K562 (cell line): ENCODE results near the gene MAN1A1. TPM values are rescaled to one million over a fixed set of nuclear protein-coding genes. Genes with fewer than 3 reads are reported as not detected.

Experiments
- ATAC-seq: fragments of 200-7000 bp; cut with Tn5 transposase; 3 replicates; pipeline ENCODE4 v1.9.1; 2020; ENCODE audit warnings: moderate library complexity
- BruUV-seq: library from RNA; stranded (reverse); fragments of 400-500 nt; replicated peaks from 2 replicates; lab custom pipeline; 2021; lab: Mats Ljungman, UMichigan
- CTCF ChIA-PET: fragments of 300-600 bp; formaldehyde crosslinking; extraction: SDS; loops from one replicate; lab custom pipeline; 2021; ENCODE audit warnings: low intra/inter-chr PET ratio; lab: Yijun Ruan, JAX
- POLR2A ChIA-PET: fragments of 300-600, 350-650 bp; sonication (Branson Sonifier 250); formaldehyde crosslinking; extraction: SDS; loops from one replicate; lab custom pipeline; 2021; ENCODE audit warnings: antibody characterized with exemption, inconsistent platforms; lab: Yijun Ruan, JAX
- DNase-seq, 4 experiments: peaks; one replicate each; pipeline versions ENCODE4 v3.0.0 to v3.0.0-alpha.2; 2011 to 2018; ENCODE audit warnings: low spot score in 3 of 4, mixed read lengths in 3 of 4; ENCODE audit errors: extremely low read depth in 1 of 4
- FAIRE-seq: peaks from 2 replicates; lab custom pipeline; 2011; peaks lifted over from hg19 to GRCh38; lab: Jason Lieb, UNC
- H2AFZ ChIP-seq: 2 replicates; pipeline ENCODE4 v1.6.0; 2011; ENCODE audit warnings: low read depth, low read length, control low read depth, inconsistent platforms
- H3K27ac ChIP-seq: fragments of 200-600 bp; 3 replicates; pipeline ENCODE4 v1.8.0; 2011; ENCODE audit warnings: low read depth, mild to moderate bottlenecking, control low read depth, inconsistent platforms, low read length, moderate library complexity, mixed read lengths; ENCODE audit errors: extremely low read depth
- H3K27me3 ChIP-seq, 2 experiments: fragments of 300-600 bp in 1 of 2; 2 replicates in 1 of 2; 3 replicates in 1 of 2; pipeline versions ENCODE4 v1.6.0 to v1.8.0; 2011; ENCODE audit warnings: inconsistent platforms in 2 of 2, low read length in 2 of 2, mild to moderate bottlenecking in 1 of 2, mixed read lengths in 1 of 2, moderate library complexity in 1 of 2; ENCODE audit not compliant: control insufficient read depth in 2 of 2, insufficient read depth in 2 of 2
- H3K36me3 ChIP-seq: fragments of 300-600 bp; 3 replicates; pipeline ENCODE4 v1.8.0; 2011; ENCODE audit warnings: mild to moderate bottlenecking, low read length, inconsistent platforms; ENCODE audit not compliant: control insufficient read depth, insufficient read depth
- H3K4me1 ChIP-seq, 2 experiments: fragments of 200-600 bp in 1 of 2; replicated peaks in 1 of 2; 2 replicates in 1 of 2; 3 replicates in 1 of 2; pipeline versions ENCODE4 v1.5.1 to v1.8.0; 2011; ENCODE audit warnings: inconsistent platforms in 2 of 2, low read length in 2 of 2, mild to moderate bottlenecking in 1 of 2, mixed read lengths in 1 of 2, moderate library complexity in 1 of 2; ENCODE audit not compliant: control insufficient read depth in 2 of 2, insufficient read depth in 2 of 2
- H3K4me2 ChIP-seq: 2 replicates; pipeline ENCODE4 v1.6.1; 2011; ENCODE audit warnings: low read length, control low read depth, inconsistent platforms, mixed read lengths; ENCODE audit not compliant: insufficient read depth
- H3K4me3 ChIP-seq: fragments of 200-600 bp; sonication (generic), shearing (Covaris generic); 2 replicates; pipeline ENCODE4 v1.5.1; 2016; ENCODE audit warnings: control low read depth, inconsistent platforms
- H3K79me2 ChIP-seq: fragments of 200-600 bp; 3 replicates; pipeline ENCODE4 v1.8.0; 2011; ENCODE audit warnings: low read length, inconsistent platforms; ENCODE audit not compliant: control insufficient read depth, insufficient read depth
- H3K9ac ChIP-seq, 2 experiments: 2 replicates each; pipeline versions ENCODE4 v1.6.0 to v1.6.1; 2011; ENCODE audit warnings: low read depth in 2 of 2, low read length in 2 of 2, control low read depth in 1 of 2, inconsistent platforms in 1 of 2, mild to moderate bottlenecking in 1 of 2, mixed read lengths in 1 of 2; ENCODE audit not compliant: insufficient read depth in 1 of 2
- H3K9me1 ChIP-seq: one replicate; pipeline ENCODE4 v1.6.0; 2011; ENCODE audit warnings: inconsistent platforms, mild to moderate bottlenecking, low read length, moderate library complexity; ENCODE audit not compliant: control insufficient read depth, insufficient read depth
- H3K9me3 ChIP-seq: replicated peaks from 2 replicates; pipeline ENCODE4 v1.5.1; 2011; ENCODE audit warnings: low read depth, low read length, inconsistent platforms; ENCODE audit not compliant: control insufficient read depth, insufficient read depth
- H4K20me1 ChIP-seq: replicated peaks from 2 replicates; pipeline ENCODE4 v1.6.1; 2011; ENCODE audit warnings: low read length, inconsistent platforms, mixed read lengths; ENCODE audit not compliant: control insufficient read depth, insufficient read depth
- ARID1B ChIP-seq: fragments of 450-650 bp; IDR thresholded peaks from 2 replicates; pipeline ENCODE4 v1.6.1; 2016; ENCODE audit warnings: antibody characterized with exemption, mild to moderate bottlenecking, inconsistent platforms
- ATF7 ChIP-seq: fragments of 450-650 bp; IDR thresholded peaks from 2 replicates; pipeline ENCODE4 v1.7.1; 2014; ENCODE audit warnings: mild to moderate bottlenecking, moderate library complexity
- FOXA3 ChIP-seq, 2 experiments: fragments of 450-650 bp in 1 of 2; sonication (generic) in 1 of 2; formaldehyde crosslinking; IDR thresholded peaks in 1 of 2; conservative IDR thresholded peaks in 1 of 2; 2 replicates each; pipeline versions ENCODE4 v1.4.0 to v1.8.0; 2020 to 2022; ENCODE audit warnings: mild to moderate bottlenecking in 2 of 2, missing genetic modification reagents in 1 of 2
- NBN ChIP-seq: fragments of 450-650 bp; IDR thresholded peaks from 2 replicates; pipeline ENCODE4 v1.6.1; 2016; ENCODE audit warnings: low read depth, mild to moderate bottlenecking
- NCOA6 ChIP-seq: fragments of 450-650 bp; IDR thresholded peaks from 2 replicates; pipeline ENCODE4 v1.6.1; 2017; ENCODE audit warnings: mild to moderate bottlenecking
- NFATC3 ChIP-seq: fragments of 450-650 bp; IDR thresholded peaks from 2 replicates; pipeline ENCODE4 v1.6.1; 2017; ENCODE audit warnings: mild to moderate bottlenecking
- SRSF1 ChIP-seq: fragments of 200-400 bp; formaldehyde crosslinking; IDR thresholded peaks from 2 replicates; pipeline ENCODE4 v1.6.1; 2017; ENCODE audit warnings: mild to moderate bottlenecking, low read depth, low read length, moderate library complexity
- ZNF140 ChIP-seq: fragments of 250-450 bp; sonication (Bioruptor Pico); IDR thresholded peaks from 2 replicates; pipeline ENCODE4 v1.8.0; 2021; ENCODE audit warnings: moderate library complexity, mild to moderate bottlenecking, inconsistent platforms
- WGBS: fragments of 100-300 bp; shearing (Covaris generic); methylation state at CpG from one replicate; pipeline ENCODE4 v1.1.6; 2016; ENCODE audit warnings: low coverage, mixed read lengths; ENCODE audit not compliant: insufficient coverage; ENCODE audit errors: missing lambda C conversion rate; 5-methylcytosine and 5-hydroxymethylcytosine counted together
- in situ Hi-C: fragments of 300-500 bp; cut with MboI; formaldehyde crosslinking; loops from 4 replicates; pipeline ENCODE4 v1.15.0; 2018; ENCODE audit warnings: inconsistent platforms, mixed read lengths
- intact Hi-C: fragments of 100-400 bp; cut with micrococcal nuclease; formaldehyde crosslinking; loops from 2 replicates; pipeline ENCODE4 v1.14.2; 2022
- polyA plus RNA-seq, 8 experiments: library from polyadenylated mRNA; depleted of rRNA in 4 of 8; stranded (reverse) in 5 of 8; unstranded in 3 of 8; fragments of >200 nt; fragmentation: Nextera tagmentation in 2 of 8; fragmentation: Illumina TruSeq in 1 of 8; extraction: Ambion mirVana in 2 of 8; extraction: Trizol in 1 of 8; gene quantifications; 2 replicates each; pipeline versions ENCODE4 v1.2.1 to v1.2.3, GENCODE V29; 2011 to 2014; ENCODE audit warnings: inconsistent platforms in 1 of 8, missing spikeins in 1 of 8
- total RNA-seq, 7 experiments: library from RNA; depleted of rRNA in 6 of 7; stranded (reverse); fragments of >200 nt in 6 of 7; fragmentation: Illumina TruSeq in 2 of 7; extraction: Trizol in 2 of 7; gene quantifications; 2 replicates each; pipeline versions ENCODE4 v1.2.1 to v1.2.3, GENCODE V29; 2011 to 2021; ENCODE audit warnings: low replicate concordance in 1 of 7
- TF ChIP-seq, protein P1 (sequence below): fragments of 250-450 bp; sonication (Bioruptor Pico); IDR thresholded peaks from 2 replicates; pipeline ENCODE4 v1.4.0; 2020; ENCODE audit warnings: mild to moderate bottlenecking, moderate library complexity, borderline replicate concordance
- TF ChIP-seq, protein P2 (sequence below): fragments of 250-450 bp; sonication (Bioruptor Pico); IDR thresholded peaks from 2 replicates; pipeline ENCODE4 v1.8.0; 2022; ENCODE audit warnings: inconsistent platforms
- TF ChIP-seq, protein P3 (sequence below): fragments of 250-450 bp; sonication (Bioruptor Pico); IDR thresholded peaks from 2 replicates; pipeline ENCODE4 v1.8.0; 2022; ENCODE audit warnings: moderate library complexity, mild to moderate bottlenecking, inconsistent platforms
- TF ChIP-seq, protein P4 (sequence below), 3 experiments: fragments of 200-800 bp in 1 of 3; fragments of 250-450 bp in 1 of 3; fragments of 450-650 bp in 1 of 3; sonication (Bioruptor Pico) in 1 of 3; sonication (Bioruptor generic) in 1 of 3; formaldehyde crosslinking in 1 of 3; IDR thresholded peaks; 2 replicates each; pipeline versions ENCODE4 v1.6.1 to v1.8.0; 2016 to 2022; ENCODE audit warnings: mild to moderate bottlenecking in 2 of 3, missing genetic modification characterization in 2 of 3, missing compliant biosample characterization in 1 of 3, moderate library complexity in 1 of 3

Gene MAN1A1
- total and polyA plus RNA-seq, 9 of the 15 experiments (the other 6 are each of a cell fraction or from before 2014, with no cell fraction given), result 24.5 to 78.4 (median 59.7) TPM

DNA sequence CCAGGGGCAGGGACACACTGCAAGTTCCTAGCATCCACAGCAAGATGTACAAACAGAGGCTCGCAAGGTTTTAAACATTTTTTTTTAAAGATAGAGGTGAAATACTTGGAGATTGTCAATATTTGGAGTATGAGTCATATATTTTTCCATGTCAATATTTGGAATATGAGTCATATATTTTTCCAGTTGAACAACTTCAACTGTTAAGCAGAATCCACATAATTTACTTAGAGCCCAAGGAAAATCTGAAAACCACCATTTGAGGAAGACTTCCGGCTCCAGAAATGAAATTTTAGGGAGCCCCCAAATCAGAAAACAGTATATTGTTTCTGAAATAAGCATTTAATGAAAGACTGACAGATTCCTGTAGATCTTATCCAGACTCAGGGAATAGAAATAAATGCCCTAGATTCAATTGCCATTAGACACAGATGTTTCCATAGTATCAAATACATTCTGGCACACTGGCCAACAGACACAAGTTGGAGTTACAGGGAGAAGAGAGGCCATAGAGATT is 219.5 kb downstream of the MAN1A1 start:
- Histone ChIP-seq H3K4me2 (no peak overlapping the region), H3K4me1 (peaks cover 0 to 20% of the 10 kb centered on the region in 2 experiments; a peak in 3 of 5 replicates), H3K9me3 (no peaks in the 10 kb centered on the region), H4K20me1 (no peaks in the 10 kb centered on the region), H3K27me3 (no peaks in the 10 kb centered on the region), H2AFZ (peak overlapping the region; percentile 47), H3K4me3 (no peak overlapping the region), H3K9me1 (no peaks in the 10 kb centered on the region), H3K9ac (peak overlapping the region in 1 of 2 experiments; percentile 11; a peak in 1 of 4 replicates), H3K27ac (peak overlapping the region; percentile 27; the same call in 1 of the 3 replicates), H3K36me3 (no peaks in the 10 kb centered on the region), H3K79me2 (no peaks in the 10 kb centered on the region)
- 2% methylated on average over 2 of the region's 2 CpGs for WGBS
- peak in 3 of 4 experiments; percentile 30 to 39 (median 38) for DNase-seq
- ChIA-PET CTCF (interaction anchor here (0.5 to 1.0 kb wide), 3 partner anchors 155 to 213 kb away, joined by 3 to 5 read pairs (median 3); no protein-coding TSS in a partner anchor), POLR2A (interaction anchor here (0.6 to 1.3 kb wide), 3 partner anchors 17 to 877 kb away, joined by 4 to 5 read pairs (median 4); no protein-coding TSS in a partner anchor)
- ATAC-seq, result peak; percentile 42
- BruUV-seq, result no TSS peak
- intact Hi-C loops (loop anchor here (2.0 to 5.0 kb wide), 2 partner anchors 51 to 607 kb away; no protein-coding TSS in a partner anchor), in situ Hi-C loops (loop anchor here (5.0 kb wide), 1 partner anchor 217 kb away; the partner anchor contains the start of gene MAN1A1)
- FAIRE-seq, result no peak
- TF ChIP-seq, protein P1, sequence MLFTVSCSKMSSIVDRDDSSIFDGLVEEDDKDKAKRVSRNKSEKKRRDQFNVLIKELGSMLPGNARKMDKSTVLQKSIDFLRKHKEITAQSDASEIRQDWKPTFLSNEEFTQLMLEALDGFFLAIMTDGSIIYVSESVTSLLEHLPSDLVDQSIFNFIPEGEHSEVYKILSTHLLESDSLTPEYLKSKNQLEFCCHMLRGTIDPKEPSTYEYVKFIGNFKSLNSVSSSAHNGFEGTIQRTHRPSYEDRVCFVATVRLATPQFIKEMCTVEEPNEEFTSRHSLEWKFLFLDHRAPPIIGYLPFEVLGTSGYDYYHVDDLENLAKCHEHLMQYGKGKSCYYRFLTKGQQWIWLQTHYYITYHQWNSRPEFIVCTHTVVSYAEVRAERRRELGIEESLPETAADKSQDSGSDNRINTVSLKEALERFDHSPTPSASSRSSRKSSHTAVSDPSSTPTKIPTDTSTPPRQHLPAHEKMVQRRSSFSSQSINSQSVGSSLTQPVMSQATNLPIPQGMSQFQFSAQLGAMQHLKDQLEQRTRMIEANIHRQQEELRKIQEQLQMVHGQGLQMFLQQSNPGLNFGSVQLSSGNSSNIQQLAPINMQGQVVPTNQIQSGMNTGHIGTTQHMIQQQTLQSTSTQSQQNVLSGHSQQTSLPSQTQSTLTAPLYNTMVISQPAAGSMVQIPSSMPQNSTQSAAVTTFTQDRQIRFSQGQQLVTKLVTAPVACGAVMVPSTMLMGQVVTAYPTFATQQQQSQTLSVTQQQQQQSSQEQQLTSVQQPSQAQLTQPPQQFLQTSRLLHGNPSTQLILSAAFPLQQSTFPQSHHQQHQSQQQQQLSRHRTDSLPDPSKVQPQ, result no peak
- TF ChIP-seq FOXA3 (CRISPR knock-in tag; conservative IDR thresholded peaks at IDR 0.05 in 1 of 2, IDR thresholded peaks at IDR 0.05 in 1 of 2) (peak in 1 of 2 experiments; percentile 93; a peak in 2 of 4 replicates), ATF7 (peak; percentile 47; the same call in 1 of the 2 replicates), NCOA6 (no peak), NFATC3 (peak; percentile 83; the same call in 1 of the 2 replicates), ZNF140 (CRISPR knock-in tag) (no peak), NBN (no peak), ARID1B (peak; percentile 75), SRSF1 (no peak)
- TF ChIP-seq, protein P2, sequence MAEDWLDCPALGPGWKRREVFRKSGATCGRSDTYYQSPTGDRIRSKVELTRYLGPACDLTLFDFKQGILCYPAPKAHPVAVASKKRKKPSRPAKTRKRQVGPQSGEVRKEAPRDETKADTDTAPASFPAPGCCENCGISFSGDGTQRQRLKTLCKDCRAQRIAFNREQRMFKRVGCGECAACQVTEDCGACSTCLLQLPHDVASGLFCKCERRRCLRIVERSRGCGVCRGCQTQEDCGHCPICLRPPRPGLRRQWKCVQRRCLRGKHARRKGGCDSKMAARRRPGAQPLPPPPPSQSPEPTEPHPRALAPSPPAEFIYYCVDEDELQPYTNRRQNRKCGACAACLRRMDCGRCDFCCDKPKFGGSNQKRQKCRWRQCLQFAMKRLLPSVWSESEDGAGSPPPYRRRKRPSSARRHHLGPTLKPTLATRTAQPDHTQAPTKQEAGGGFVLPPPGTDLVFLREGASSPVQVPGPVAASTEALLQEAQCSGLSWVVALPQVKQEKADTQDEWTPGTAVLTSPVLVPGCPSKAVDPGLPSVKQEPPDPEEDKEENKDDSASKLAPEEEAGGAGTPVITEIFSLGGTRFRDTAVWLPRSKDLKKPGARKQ, result no peak
- TF ChIP-seq, protein P3, sequence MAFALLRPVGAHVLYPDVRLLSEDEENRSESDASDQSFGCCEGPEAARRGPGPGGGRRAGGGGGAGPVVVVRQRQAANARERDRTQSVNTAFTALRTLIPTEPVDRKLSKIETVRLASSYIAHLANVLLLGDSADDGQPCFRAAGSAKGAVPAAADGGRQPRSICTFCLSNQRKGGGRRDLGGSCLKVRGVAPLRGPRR (CRISPR knock-in tag), result no peak
- TF ChIP-seq, protein P4, sequence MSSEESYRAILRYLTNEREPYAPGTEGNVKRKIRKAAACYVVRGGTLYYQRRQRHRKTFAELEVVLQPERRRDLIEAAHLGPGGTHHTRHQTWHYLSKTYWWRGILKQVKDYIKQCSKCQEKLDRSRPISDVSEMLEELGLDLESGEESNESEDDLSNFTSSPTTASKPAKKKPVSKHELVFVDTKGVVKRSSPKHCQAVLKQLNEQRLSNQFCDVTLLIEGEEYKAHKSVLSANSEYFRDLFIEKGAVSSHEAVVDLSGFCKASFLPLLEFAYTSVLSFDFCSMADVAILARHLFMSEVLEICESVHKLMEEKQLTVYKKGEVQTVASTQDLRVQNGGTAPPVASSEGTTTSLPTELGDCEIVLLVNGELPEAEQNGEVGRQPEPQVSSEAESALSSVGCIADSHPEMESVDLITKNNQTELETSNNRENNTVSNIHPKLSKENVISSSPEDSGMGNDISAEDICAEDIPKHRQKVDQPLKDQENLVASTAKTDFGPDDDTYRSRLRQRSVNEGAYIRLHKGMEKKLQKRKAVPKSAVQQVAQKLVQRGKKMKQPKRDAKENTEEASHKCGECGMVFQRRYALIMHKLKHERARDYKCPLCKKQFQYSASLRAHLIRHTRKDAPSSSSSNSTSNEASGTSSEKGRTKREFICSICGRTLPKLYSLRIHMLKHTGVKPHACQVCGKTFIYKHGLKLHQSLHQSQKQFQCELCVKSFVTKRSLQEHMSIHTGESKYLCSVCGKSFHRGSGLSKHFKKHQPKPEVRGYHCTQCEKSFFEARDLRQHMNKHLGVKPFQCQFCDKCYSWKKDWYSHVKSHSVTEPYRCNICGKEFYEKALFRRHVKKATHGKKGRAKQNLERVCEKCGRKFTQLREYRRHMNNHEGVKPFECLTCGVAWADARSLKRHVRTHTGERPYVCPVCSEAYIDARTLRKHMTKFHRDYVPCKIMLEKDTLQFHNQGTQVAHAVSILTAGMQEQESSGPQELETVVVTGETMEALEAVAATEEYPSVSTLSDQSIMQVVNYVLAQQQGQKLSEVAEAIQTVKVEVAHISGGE (CRISPR knock-in tag; IDR thresholded peaks at IDR 0.05), result no peak
